Activated CD4-positive, alpha-beta T cell treated with anti-CD3 and anti-CD28 coated beads for 4 hours (primary cell): ENCODE measurements around the gene MEI1.
A peak's percentile ranks its signal among the peaks of the same experiment; 100 is the strongest.

Experiments
- DNase-seq, 2 donors: peaks; one replicate each; pipeline ENCODE4 v3.0.0-alpha.2; 2020

The MEI1 gene

GRCh38 chr22:41787331-41787730 is 88.0 kb downstream of the MEI1 start:
- DNase-seq: no peak

GRCh38 chr22:41793871-41794270 is 94.6 kb downstream of the MEI1 start:
- no peak for DNase-seq

GRCh38 chr22:41798736-41799135 is 99.4 kb downstream of the MEI1 start:
- DNase-seq: no peak

GRCh38 chr22:41799486-41800347 is 100.4 kb downstream of the MEI1 start:
- no peak for DNase-seq

GRCh38 chr22:41800348-41801146 is 101.2 kb downstream of the MEI1 start, which contains the start of gene CCDC134:
Gene CCDC134 (plus strand): TSS chr22:41800679. CDS start chr22:41808891, 8,212 bp downstream.
- peak; percentile 84 to 87 for DNase-seq

GRCh38 chr22:41801147-41801819 is 102.0 kb downstream of the MEI1 start:
- DNase-seq: no peak

- no peak for DNase-seq
Observed at GRCh38 chr22:41801886-41802285, 102.6 kb downstream of the MEI1 start.

- no peak for DNase-seq
Observed at GRCh38 chr22:41805639-41806038, 106.3 kb downstream of the MEI1 start.

- no peak for DNase-seq
Observed at GRCh38 chr22:41808400-41808799, 109.1 kb downstream of the MEI1 start.

- no peak for DNase-seq
Observed at GRCh38 chr22:41810022-41810421, 110.7 kb downstream of the MEI1 start.

- DNase-seq: no peak
Observed at GRCh38 chr22:41812805-41813545, 113.7 kb downstream of the MEI1 start.

- no peak for DNase-seq
Observed at GRCh38 chr22:41813726-41814410, 114.6 kb downstream of the MEI1 start.

- no peak for DNase-seq
Observed at GRCh38 chr22:41815716-41816115, 116.4 kb downstream of the MEI1 start.

- DNase-seq: no peak
Observed at GRCh38 chr22:41816241-41816640, 116.9 kb downstream of the MEI1 start.

GRCh38 chr22:41816871-41817270 is 117.6 kb downstream of the MEI1 start:
- no peak for DNase-seq

- DNase-seq: no peak
Observed at GRCh38 chr22:41818011-41818410, 118.7 kb downstream of the MEI1 start.

GRCh38 chr22:41818596-41818995 is 119.3 kb downstream of the MEI1 start:
- no peak for DNase-seq

- DNase-seq: no peak
Observed at GRCh38 chr22:41819257-41819656, 120.0 kb downstream of the MEI1 start.

GRCh38 chr22:41820447-41820846 is 121.1 kb downstream of the MEI1 start:
- DNase-seq: no peak

GRCh38 chr22:41821471-41822316 is 122.4 kb downstream of the MEI1 start:
- DNase-seq: no peak
